HG03066 (cell line): ENCODE results near the gene PREX1.
"Not testable (repeated sequence)": the region's sequence is repeated elsewhere in the genome, so short reads cannot be mapped to it uniquely, and the experiment has no call there.

ENCODE experiments used
- ATAC-seq: cut with Tn5 transposase; IDR thresholded peaks from one replicate; pipeline ENCODE4 v1.9.1; 2021; ENCODE audit warnings: low read depth; ENCODE audit not compliant: unreplicated experiment

Gene PREX1

DNA sequence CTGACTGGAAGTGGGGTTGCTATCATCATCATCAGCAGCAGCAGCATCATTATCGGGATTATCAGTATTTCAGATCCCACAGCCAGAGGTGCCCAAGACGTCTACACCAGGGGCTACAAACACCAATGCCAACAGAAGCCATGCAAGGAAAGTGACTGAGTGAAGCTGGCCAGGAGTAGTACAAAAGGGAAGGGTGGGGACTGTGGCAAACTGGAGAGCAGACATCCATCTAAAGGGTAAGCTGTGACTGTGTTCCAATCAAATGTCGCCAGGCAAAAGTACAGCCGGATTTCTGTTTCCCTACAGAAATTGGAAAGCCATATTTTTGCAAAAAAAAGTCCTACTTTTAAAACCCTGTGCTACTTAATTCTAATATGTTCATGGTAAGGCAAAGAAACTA, 50.0 kb downstream of the PREX1 start:
- no peak for ATAC-seq

DNA sequence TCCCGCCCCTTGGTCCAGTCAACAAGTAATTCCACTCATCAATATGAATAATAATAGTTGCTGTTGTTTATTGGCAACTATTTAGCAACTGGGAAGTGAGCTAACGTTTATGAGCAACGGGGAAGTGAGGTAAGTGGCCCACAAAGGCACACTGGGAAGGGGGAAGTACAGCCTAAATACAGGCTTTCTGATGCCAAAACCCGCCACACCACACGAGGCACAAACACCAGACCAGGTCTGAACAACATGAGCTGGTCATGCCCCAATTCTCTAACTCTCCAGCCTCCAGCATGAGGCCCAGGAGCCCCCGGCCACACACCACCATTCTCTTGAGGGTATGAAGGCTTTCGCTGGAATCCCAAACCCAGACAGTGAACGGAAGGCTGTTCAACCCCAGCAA, 50.8 kb downstream of the PREX1 start:
- ATAC-seq = no peak

DNA sequence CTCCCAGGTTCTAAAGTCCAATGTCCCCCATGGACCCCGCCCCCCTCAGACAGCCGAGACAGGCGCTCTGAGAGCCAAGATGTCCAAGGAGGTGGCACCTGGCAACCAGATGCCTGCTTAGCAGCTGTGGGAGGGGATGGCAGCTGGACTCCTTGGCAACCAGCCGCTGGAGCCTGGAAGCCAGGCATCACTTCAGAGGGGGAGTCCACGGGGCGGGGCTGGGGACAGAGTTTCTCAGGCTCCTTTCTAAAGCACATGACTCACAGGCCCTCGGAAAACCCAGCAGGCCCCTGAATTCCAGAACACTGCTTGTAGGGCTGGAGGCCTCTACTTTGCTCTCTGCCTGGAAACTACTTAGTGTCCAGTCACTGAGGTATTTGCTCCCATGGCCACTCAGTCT, 51.5 kb downstream of the PREX1 start:
- no peak for ATAC-seq

DNA sequence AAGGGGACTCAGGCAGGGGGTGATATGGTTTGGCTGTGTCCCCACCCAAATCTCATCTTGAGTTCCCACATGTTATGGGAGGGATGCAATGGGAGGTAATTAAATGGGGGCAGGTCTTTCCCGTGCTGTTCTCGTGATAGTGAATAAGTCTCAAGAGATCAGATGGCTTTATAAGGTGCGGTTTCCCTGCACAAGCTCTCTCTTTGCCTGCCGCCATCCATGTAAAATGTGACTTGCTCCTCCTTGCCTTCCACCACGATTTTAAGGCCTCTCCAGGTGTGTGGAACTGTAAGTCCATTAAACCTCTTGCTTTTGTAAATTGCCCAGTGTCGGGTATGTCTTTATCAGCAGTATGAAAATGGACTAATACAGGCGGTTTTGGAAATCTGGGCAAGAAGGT, 52.3 kb downstream of the PREX1 start:
- not testable (repeated sequence) for ATAC-seq

DNA sequence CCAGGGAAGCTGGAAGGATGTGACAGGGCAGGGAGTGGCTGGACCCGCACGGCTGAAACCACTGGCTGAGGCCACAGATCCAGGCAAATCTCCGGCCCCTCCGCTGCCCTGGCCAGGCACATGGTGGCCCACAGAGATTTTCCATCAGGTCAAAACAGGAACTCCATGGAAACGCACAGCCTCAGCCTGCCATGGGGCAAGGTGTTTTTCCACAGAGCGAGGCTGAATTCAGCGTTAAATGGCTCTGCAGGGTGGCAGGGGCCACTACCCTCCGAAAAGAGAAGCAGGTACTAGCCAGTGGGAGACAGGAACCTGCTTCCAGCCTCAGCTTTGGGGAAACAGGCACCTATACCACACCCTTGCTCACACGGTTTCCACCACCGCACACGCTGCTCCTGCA, 53.1 kb downstream of the PREX1 start:
- ATAC-seq = no peak

DNA sequence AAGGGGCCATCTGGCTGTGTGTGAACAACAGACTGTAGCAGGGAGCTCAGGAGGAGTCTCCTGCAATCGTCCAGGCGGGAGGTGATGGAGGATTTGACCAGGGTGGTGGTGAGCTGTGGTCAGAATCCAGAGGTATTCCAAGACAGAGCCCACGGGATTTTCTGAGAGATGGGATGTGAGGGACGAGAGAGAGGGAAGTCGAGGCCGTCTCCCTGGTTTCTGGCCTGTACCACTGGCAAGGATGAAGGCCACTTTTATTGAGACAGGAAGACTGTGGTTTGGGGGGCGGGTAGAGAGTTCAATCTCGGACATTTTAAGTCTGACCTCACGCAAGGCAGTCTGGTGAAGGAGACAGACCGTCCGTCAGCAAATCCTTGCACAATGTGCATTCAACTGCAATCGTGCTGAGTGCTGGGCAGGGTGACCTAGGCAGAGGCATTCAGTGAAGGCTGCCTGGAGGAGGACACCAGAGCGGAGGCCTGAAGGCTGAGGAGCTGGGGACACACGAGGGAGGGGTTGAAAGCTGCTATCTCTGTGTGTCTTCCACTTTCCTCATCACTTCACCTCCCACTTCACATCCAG, 53.9 kb downstream of the PREX1 start:
- no peak for ATAC-seq

DNA sequence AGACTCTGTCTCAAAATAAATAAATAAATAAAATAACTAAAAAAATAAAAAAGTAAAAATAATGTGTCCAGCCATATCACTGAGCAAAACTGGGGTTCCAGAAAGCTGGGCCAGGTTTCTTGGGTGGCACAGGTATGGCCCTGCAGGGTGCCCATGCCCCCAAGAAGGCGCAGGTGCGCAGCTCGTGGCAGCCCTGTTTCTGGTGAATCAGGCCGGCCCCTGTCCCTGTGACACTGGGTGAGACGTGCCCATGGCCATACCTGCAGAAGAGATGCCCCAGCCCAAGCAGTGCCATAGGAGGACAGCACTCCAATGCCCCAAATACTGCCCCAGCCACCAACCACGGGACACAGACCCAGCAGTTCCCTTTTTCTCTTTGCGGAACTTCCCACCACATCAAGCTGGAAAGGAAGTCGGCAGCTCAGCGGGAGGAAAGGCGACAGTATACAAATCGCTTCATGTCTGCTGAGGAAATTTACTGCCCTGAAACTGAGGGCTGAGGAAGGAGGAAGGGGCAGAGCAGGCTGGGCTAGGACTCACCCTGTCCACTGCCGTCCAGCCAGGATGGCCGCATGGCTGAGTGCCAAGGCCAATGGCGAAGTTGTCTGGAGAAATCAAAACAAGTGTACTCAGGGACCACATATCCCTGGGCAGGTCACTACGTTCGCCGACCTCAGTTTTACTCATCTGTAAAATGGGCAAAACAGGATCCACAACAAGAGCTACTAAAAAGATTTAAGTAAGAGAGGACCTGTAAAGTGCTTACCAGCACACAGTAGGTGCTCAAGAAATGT, 55.4 kb downstream of the PREX1 start:
- no peak for ATAC-seq

DNA sequence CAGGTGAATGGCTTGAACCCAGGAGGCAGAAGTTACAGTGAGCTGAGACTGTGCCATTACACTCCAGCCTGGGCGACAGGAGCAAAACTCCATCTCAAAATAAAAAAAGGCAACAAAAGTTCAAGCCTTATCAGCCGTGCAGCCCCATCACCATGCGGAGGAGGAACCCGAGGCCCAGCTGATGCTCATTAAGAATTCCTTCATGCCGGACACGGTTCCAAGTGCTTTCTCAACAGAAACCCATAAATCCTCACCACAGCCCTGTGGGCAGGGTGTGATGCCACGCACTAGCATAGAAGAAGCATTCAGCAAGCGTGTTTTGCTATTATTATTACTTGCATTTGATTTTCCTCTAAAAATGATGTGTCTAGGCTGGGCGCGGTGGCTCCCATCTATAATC, 56.3 kb downstream of the PREX1 start:
- ATAC-seq = no peak

DNA sequence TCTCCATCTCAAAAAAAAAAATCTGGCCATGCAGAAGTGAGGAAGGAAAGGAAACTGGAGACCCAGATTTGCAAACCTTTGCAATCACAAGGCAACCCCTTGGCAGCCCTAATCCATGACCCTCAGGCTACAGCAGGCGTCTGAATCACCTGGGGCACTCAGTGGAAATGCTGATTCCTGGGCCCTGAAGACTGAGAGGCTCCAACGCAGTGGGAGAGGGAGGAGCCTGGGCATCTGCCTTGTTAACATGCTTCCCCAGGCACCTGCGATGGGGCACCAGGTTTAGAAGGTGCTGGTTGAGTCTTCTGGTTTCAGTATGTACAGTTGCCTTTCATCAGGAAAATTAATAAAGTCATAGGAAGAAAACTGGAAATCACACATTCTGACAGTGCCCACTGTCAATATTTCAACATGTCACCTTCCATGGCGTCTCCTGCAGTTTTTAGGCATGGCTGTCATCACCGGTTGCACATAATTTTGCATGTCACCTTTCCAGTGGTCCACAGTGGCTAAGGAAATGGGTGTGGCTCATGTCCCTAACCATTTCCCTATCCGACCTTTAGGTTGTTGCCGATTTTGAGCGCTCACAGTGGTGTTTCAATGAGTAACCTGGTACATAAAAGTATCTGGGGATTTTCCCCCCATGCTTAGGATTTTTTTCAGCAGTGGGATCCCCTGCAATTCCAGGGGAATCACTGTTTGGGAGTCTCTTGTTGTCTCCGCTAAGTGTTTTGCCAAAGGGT, 56.9 kb downstream of the PREX1 start:
- ATAC-seq = no peak

DNA sequence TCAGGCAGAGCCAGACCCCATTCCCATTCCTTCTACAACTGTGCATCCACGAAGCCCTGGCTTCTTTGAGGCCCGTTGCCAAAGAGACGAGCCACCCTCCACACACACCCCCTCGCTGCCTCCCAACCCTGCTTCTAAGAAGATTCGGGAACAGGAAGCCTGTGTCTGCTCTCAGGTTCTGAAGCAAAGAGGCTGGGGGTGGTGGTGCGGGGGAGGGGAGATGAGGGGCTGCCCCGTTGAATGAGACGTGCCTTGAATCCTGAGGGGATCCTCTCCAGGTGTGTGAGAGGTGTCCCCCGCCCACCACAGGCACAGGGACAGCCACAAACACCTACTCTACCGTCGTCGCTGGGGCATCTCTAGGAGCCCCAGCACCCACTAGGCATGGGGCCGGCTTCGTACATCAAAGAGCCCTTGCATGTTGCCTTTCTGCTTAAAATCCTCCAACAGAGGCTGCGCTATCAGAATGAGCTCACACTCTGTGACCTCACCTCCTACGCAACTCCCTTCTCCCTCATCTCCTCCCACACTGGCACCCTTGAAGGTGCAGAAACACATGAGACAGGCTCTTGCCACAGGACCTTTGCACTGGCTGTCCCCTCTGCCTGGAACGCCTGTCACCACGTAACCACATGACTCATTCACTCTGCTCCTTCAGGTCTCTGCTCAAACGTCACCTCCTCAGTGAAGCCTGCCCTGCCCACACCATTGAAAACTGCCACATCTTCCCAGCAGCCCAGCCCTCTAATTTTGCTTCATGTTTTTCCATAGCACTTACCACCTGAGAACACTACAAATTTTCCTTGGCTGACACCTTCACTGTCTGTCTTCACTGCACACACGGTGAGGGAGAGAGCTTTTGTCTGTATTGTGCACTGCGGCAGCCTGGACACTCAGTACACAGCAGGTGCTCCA, 58.5 kb downstream of the PREX1 start:
- ATAC-seq = no peak

DNA sequence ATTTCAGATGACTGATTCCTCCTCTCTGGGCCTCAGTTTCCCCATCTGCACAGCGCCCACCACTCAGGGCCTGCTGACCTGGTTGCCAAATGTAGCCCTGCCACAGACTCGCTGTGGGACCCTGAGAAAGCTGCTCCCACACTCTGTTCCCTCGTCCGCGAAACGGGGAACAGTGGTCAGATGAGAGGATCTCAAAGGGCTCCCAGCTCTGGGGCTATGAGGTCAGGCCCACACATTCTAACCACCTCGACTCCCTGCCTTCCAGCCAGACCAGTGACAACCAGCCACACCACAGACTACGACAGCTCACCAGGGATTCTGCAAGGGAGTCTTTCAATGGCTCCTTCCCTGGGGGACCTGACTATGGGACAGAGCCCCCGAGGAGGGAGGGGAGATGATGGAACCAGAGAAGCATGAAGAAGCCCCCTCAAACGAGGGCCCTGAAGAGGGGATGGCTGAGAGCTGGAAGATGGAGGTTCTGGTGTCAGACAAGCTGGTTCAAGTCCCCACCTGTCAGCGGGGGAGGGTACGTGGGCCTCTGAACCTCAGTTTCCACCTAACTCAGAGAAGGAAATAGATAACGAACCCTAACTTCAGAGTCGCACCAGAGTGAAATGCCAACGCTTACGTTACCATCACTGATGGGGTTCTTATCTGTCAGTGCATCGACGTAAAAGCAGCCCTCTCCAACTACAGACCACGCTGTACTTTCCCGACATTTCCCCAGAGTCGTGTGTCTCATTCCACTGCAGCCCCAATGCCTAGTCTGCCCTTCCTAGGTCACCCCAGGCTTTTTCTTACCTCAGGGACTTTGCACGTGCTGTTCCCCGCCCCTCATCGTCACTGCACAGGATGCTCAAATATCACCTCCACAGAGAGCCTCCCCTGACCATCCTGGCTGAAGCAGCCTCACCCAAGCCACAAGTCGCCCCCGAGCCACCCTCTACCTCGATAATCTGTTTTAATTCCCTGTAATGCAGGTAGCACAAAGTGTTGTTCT, 60.5 kb downstream of the PREX1 start:
- ATAC-seq = no peak

DNA sequence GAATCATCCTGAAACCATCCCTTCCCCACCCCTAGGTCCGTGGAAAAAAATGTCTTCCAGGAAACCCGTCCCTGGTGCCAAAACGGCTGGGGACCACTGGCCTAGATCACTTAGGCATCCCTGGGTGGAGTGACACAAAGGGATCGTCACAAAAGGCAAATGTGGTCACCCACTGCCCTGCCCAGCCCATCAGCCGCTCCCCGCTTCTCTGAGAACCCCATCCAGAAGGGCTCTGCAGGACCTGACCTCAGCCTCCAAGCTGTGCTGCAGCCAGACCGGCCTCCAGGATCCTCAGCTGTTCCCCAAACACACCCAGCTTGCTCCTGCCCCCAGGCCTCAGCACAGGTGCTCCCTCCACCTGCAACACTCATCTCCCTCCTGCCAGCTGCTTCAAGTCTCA, 61.6 kb downstream of the PREX1 start:
- ATAC-seq = no peak

DNA sequence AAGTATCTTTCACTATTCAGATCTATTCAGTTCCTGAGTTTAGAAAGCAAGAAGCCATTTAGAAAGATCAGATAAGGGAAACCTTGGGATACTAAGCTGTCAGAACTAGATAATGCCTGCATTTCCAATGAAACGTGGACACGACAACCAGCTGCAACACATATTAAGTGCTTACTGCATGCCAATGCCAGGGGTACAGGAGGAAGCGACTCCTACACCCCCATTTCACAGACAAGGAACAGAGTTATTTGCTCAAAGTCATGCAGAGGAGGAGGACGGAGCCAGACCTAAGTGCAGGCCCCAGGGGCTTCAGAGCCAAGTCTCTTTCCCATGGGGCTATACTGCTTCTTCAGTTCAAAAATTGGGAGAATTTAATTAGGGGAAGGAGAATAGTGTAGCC, 62.4 kb downstream of the PREX1 start:
- no peak for ATAC-seq

DNA sequence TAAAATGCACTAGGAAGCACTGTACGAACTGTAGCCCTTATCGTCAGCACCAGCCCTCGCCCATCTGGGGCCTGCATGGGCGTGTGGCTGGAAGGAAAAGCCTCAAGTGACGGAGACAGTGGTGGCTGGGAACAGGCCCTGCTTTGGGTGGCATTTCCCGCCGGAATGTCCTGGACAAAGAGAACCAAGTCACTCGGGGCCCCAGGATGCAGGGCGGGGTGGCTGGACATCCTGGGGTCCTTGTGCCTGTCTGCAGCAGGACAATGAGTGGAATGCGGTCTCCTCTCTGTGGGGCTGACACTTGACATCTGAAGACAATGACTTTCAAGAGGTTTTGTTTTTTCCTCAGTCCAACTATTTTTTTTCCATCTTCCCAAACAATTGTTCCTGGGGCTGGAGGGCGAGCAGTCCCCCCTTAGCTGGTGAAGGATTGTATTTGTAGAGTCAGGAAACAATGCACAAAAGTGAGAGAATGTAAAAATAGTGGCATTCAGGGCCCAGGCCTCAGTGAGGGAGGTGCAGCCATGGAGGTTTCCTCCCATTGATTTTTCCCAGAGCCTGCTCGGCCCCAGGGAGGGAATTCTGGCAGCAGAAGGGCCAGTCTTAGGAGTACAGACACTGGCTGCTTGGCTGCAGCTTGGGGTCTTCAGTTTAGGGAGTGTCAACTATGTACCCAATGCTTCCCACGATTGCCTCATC, 64.4 kb downstream of the PREX1 start:
- ATAC-seq = no peak

DNA sequence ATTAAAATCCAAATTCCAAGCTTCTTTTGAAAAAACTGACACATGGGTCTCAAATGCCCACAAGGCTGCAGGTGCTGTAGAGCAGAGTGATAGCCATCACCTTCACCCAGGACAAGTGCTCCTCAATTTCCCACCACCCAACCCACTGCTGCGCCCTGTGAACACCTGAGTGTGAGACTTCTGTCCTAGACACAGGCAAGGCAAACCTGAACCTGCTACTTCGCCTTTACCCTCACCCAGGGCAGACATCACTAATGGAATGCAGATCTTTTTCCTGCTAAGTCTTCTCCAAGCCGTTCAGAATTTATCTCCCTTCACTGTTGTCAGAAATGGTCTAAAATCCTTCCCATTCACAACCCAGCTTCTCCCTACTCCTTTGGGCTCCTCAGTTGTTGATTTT, 65.9 kb downstream of the PREX1 start:
- no peak for ATAC-seq

DNA sequence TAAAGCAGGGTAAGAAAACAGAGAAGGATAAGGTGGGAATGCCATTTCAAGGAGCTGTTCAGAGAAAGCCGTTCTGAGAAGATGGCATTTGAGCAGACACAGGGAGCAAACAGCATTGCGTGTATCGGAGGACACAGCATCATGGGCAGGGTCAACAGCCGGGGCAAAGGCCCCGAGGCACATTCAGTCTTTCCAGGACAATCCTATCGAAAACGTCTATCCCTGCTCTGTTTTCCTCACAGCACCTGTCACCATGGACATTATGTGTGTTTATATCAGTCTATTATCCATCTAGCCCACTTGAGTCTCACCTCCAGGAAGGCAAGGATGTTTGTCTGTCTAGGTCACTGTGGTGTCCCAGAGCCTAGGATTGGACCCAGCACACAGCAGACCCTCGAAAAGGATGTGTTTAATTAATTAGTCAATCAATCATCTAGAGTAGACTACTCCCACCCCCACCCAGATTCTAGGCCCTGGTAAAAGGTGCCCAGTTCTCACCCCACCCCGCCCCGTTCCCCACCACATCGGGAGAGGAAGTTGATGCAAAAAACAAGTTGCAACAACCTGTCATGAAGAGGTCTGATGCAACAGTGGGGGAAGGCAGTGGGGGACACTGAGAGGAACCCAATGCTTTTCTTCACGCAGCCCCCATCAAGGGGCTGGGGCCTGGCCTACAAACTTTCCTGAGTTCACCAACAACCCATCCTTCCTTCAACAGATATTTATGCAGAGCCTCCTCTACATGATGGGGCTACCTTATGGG, 66.6 kb downstream of the PREX1 start:
- no peak for ATAC-seq

DNA sequence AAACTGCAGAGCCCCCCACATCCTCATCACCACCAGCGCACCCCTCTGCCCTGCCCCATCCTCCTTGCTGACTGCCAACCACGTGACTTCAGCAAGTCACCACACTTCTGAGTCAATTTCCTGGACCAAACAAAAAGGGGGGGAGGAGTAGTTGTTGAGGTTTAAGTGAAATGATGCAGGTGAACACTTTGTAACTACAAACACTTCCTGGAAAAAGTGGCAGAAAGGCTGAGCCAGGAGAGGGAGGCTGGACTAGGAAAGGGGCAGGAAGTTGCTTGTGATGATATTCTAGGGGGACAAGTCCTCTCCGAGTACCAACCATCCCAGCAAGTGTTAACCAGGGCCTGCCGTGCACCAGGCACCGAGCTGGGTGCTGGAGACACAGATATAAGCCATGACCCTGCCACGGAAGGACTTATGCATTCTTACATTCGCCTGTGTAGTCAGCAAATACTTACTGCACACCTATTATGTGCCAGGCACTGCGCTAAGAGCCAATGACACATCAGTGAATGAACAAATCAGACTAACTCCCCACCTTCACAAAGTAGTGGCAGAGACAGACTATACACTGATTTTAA, 67.3 kb downstream of the PREX1 start:
- peak; percentile 59 for ATAC-seq
